M059J (cell line): ENCODE results near the gene DNAJC17. TPM values are rescaled to one million over a fixed set of nuclear protein-coding genes. Genes with fewer than 3 reads are reported as not detected.

ENCODE experiments used
- DNase-seq: peaks from one replicate; pipeline ENCODE4 v3.0.0-alpha.2; 2012; ENCODE audit warnings: low read depth
- total RNA-seq: library from RNA; depleted of rRNA; stranded (reverse); fragments of >200 nt; shearing (Covaris generic); gene quantifications from 2 replicates; pipeline ENCODE4 v1.2.3, GENCODE V29; 2014; rRNA removed

DNAJC17 gene, protein sequence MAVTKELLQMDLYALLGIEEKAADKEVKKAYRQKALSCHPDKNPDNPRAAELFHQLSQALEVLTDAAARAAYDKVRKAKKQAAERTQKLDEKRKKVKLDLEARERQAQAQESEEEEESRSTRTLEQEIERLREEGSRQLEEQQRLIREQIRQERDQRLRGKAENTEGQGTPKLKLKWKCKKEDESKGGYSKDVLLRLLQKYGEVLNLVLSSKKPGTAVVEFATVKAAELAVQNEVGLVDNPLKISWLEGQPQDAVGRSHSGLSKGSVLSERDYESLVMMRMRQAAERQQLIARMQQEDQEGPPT
- 26.1 and 31.5 TPM in 2 replicates for total RNA-seq

DNA sequence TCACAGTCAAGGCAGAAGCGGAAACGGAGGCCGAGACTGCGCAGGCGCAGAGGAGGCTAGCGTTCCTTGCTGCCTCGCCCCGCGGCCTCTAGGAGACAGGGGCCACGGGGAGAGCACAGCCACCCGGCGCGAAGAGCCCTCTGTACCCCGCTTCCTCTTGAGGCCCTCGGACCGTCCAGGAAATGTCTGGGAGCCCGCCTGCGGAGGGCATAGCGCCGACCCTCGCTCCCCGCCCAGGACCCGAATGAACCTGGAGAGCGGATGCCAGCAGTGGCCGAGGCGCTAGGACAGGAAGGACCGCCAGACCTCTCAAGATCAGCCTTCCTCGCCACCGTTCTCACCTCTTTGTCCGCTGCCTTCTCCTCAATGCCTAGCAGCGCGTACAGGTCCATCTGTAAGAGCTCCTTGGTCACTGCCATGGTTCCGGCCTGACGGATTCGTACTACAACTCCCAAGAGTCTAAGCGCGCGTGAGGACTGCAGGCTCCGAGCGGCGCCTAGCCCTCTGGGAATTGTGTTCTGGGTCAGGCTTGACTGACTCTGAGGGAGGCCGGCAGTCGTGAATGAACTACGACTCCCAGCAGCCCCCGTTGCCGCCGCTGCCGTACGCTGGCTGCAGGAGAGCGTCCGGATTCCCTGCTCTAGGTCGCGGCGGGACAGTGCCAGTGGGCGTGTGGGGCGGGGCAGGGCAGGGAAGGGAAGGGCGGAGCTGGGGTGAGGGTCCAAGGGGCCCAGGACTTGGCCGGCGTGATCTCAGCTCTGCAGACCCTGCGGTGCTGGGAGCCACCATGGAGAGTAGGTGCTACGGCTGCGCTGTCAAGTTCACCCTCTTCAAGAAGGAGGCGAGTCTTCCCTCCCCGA, at the start of gene DNAJC17, which contains the start of gene ZFYVE19:
DNAJC17 (minus strand) TSS at position 446 of the 860 bp plus-strand sequence; CDS start at position 419, 27 bp downstream.
ZFYVE19 (plus strand) TSS at position 62 of the 860 bp plus-strand sequence; CDS start at position 563, 501 bp downstream.
- DNase-seq, result peak; percentile 98

DNA sequence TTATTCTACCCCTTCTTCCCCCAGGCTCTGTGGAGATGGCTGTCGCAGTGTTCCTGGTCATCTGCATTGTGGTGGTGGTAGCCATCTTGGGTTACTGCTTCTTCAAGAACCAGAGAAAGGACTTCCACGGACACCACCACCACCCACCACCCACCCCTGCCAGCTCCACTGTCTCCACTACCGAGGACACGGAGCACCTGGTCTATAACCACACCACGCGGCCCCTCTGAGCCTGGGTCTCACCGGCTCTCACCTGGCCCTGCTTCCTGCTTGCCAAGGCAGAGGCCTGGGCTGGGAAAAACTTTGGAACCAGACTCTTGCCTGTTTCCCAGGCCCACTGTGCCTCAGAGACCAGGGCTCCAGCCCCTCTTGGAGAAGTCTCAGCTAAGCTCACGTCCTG, 49.5 kb upstream of the DNAJC17 start:
- no peak for DNase-seq

DNA sequence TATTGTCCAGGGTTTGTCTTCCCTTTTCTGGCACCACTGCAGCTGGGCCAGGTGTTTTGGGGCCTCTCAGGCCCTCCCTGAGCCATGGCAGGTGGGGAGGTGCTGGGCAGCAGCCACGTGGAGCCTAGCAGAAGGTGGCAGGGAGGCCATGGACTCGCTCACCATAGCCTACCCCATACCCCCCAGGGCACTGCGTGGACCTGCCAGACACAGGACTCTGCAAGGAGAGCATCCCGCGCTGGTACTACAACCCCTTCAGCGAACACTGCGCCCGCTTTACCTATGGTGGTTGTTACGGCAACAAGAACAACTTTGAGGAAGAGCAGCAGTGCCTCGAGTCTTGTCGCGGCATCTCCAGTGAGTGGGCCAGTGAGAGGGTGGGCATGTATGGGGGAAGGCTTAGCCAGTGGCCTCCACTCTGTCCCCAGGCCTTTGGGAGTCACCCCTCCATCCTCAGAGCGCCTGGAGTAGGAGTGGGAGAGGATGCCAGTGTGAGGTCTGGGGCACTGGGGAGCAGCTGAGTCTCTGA, 48.5 kb upstream of the DNAJC17 start:
- DNase-seq, result no peak

DNA sequence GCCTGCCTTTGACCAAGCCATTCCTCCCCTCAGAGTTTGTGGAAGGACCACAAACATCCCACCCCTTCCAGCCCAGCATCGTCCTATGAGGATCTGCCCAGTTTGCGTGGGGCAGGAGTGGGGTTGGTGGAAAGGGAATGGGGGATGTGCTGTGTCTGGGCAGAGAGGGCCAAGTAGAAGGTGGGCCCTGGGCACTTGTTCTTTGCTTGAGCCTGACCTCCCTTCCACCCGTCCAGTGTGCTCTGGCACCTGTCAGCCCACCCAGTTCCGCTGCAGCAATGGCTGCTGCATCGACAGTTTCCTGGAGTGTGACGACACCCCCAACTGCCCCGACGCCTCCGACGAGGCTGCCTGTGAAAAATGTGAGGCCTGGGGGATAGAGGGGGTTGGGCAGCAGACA, 46.9 kb upstream of the DNAJC17 start:
- DNase-seq, result no peak

DNA sequence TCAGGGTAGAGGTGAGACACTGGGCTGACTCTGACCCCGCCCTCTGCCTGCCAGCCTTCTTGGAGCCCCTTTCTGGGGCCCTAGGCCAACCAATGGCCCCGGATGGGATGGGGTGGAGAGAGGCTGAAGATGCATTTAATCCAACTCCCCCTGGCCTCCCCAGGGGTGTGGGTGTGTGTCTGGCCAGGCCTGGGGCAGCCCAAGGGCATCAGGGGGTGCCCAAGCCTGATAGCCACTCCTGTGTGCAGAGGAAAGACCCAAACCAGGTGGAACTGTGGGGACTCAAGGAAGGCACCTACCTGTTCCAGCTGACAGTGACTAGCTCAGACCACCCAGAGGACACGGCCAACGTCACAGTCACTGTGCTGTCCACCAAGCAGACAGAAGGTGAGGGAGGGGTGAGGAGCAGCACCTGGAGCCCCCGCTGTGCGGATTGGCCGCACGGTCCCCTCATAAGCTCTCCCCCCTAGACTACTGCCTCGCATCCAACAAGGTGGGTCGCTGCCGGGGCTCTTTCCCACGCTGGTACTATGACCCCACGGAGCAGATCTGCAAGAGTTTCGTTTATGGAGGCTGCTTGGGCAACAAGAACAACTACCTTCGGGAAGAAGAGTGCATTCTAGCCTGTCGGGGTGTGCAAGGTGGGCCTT, 46.1 kb upstream of the DNAJC17 start:
- DNase-seq, result no peak

DNA sequence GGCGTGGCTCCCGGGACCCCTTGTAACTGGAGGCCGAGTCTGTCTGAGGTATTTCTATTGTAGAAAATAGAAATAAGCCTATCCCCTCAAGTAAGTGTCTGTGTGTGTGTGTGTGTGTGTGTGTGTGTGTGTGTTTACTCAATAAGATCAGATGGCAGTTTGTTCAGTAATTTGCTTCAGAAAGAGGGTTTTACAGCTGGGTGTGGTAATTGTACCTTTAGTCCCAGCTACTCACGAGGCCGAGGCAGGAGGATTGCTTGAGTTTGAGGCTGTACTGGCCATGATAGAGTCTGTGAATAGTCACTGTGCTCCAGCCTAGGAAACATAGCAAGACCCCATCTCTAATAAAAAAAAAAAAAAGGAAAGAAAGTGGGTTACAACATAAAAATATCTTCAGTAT, 45.3 kb upstream of the DNAJC17 start:
- no peak for DNase-seq

DNA sequence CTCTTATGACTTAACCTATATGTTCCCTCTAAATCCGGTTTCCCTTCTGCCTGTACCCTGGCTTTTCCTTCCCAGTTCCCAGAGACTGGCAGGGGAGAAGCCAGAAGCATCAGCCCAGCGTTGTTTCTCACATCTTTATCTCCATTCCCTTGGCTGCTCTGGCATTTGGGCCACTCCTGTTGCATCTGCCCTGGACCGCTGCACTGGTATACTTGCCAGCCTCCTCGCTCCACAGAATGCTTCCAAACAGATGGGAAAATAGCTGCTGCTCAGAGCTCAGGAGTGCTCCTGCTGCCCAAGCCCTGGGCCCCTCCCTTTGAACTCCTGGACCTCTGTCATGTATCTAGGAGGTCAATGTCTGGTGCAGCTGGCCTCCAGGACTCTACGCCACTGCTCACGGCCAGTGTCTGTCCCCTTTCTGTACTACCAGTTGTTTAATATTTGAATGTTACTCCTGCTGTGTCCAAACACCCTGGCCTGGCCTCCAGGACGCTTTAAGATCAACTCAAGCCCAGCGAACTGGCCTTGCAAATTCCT, 43.4 kb upstream of the DNAJC17 start:
- DNase-seq, result no peak

DNA sequence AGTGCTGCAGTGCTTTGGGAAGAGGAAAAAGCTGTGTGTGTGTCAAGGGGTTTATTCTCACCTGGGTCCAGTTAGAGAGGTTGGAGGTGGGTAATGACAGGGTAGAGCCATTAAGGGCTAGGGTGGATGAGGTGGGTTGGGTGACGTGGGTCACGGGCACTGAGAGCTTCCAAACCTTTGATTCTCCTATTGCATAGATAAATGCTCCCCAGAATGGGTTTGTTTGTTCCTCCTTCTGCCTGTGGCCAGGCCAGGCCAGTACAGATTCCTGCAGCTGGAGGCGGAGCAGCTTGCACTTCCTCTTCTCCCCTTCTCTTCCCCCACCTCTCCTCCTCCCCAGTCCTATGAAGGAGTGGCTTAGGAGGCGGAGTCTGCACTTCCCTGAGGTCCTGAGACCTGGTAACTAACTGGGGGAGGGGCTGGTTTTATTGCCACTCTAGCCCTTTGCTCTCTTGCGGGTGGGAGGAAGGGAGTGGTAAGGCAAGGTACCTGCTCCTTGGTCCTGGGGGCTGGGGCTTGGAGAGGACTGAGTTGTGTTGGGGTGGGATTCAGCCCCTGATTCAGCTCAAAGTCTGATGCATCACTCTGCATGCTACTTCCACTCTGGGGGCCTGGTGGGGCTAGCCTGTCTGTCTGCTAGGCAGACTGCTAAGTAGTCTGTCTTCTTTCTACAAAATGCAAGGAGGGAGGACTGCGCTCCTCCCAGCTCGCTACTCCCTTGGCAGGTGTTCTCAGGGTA, 40.1 kb upstream of the DNAJC17 start:
- peak; percentile 55 for DNase-seq

DNA sequence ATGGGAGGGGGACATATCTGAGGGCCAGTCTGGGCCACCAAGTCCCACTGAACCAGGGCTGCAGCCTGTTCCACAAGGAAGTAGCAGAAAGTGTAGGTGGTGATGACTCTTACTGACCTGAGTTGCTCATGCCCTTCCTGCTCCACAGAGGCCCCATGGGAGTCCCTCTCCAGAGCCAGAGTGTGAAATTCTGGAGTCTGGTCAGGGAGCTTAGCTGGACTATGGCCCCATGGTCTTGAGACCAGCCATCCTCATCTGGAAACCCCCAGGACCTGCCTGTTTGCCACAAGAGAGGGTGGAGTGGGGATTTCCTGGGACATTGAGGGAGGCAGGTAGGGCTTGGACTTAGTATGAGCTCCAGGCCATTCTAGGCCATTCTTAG, 39.6 kb upstream of the DNAJC17 start:
- DNase-seq, result no peak

DNA sequence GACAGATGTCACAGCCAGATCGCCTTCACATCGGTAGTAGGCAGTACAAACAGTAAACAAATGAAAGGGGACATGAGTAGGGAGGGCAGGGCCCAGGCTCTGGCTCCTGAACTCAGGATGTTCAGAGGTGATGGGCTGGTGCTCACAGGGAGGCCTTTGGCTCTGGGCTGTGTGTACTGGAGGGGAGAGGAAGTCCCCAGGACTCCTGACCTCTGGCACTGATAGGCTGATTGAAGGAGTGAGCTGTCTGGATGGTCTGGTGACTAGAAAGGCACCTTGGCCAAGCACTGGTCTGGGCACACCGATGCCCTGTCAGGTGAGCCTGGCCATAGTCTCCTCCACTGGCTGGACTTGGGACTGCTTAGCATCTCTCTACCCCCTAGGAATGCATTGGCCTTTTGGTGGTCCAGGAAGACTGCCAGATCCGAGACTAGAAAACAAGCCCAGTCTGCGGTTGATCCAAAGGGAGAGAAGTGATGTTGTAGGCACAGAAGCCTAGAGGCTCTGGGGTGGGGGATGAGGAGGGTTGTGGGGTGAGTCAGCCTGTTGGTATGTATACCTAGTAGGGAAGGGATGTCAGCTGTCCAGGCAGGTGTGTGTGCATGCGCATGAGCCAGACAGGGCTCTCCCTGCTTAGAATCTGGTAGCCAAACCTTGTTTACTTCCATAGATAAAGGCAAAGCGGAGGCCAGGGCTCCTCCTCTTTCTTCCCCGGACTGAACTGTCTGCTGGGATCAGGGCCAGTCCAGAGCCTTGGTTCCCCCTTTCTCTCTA, 38.4 kb upstream of the DNAJC17 start:
- peak; percentile 50 for DNase-seq

DNA sequence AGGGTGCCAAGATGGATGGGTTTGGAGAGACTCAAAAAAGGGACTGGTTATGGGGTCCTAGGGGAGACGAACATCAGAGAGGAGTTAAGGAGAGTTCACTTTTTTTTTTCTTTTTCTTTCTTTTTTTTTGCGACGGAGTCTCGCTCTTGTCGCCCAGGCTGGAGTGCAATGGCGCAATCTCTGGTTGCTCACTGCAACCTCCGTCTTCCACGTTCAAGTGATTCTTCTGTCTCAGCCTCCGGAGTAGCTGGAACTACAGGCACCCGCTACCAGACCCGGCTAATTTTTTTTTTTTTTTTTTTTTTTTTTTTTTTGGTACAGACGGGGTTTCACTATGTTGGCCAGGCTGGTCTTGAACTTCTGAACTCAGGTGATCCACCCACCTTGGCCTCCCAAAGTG, 37.8 kb upstream of the DNAJC17 start:
- no peak for DNase-seq

DNA sequence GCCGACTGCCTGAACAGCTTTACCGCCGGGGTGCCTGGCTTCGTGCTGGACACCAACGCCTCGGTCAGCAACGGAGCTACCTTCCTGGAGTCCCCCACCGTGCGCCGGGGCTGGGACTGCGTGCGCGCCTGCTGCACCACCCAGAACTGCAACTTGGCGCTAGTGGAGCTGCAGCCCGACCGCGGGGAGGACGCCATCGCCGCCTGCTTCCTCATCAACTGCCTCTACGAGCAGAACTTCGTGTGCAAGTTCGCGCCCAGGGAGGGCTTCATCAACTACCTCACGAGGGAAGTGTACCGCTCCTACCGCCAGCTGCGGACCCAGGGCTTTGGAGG, 37.4 kb upstream of the DNAJC17 start:
- peak; percentile 18 for DNase-seq

DNA sequence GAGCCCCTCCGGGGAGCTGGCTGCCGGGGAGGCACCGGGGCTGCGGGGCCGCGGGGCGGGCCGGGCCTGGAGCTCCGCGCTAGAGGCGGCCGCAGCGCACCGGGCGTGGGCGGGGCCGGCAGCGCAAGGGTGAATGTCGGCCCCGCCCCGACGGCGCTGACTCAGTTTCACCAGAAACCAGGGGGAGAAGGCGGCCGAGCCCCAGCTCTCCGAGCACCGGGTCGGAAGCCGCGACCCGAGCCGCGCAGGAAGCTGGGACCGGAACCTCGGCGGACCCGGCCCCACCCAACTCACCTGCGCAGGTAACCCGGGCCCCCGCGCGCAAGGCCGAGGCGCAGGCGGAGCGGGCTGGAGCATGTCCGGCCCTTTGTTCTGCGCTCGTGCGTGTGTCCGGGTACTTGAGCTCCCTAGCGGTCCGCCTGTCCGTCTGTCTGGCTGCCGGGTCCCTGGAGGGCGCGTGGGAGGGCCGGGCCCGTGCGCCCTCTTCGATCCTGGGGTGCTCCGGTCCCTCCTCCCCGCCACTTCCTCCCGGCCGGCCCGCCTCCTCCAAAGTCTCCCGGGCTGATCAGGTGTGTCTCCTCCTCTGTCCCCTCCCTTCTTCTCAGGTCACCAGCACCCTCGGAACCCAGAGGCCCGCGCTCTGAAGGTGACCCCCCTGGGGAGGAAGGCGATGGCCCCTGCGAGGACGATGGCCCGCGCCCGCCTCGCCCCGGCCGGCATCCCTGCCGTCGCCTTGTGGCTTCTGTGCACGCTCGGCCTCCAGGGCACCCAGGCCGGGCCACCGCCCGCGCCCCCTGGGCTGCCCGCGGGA, 36.8 kb upstream of the DNAJC17 start, which contains the start of gene SPINT1:
SPINT1 (plus strand) TSS at position 164 of the 811 bp plus-strand sequence; CDS start at position 671, 507 bp downstream.
- no peak for DNase-seq

DNA sequence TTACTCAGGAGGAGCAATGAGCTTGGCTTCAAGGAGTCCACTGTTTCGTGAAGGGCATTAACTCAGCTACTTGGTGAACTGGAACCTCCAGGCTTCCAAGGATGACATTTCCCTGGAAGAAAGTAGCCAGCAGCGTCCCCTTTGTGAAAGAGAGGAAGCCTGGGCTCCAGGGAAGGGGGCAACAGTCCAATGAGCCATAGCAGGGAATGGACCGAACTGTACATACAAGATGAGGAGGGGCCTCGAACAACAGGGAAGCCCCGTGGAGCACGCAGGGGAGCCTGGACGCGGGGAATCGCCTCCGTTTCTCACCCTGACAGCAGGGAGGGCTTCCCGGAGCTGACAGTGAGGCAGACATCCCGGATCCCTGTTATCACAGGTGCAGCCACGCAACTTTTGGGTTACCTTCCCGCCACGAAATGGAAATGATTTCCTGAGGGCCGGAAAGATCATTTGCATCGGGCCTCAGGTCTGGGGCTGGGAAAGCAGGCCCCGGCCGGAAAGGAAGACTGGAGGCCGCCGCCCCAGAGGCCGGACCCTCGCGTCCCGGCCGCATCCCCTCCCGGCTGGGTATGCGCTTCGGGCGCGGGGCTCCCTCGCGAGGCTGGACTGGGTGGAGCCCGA, 36.1 kb upstream of the DNAJC17 start:
- no peak for DNase-seq

DNA sequence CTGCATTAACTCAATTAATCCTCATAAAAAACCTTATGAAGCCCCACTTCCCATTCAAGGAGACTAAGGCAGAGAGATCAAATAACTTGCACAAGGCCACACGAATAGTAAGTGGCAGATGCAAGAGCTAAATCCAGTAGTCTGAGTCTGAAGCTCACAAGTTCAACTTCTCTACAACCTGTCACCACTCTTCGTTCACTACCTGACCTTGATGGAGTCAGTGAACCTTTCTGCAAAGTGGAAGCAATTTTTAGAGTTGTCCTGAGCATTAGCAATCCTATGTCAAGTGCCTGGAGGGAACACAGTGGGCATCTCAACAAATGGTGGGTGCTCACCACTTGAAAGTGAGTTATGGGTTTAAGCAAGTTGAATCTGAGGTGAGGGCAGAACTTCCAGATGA, 34.5 kb upstream of the DNAJC17 start:
- DNase-seq, result no peak

DNA sequence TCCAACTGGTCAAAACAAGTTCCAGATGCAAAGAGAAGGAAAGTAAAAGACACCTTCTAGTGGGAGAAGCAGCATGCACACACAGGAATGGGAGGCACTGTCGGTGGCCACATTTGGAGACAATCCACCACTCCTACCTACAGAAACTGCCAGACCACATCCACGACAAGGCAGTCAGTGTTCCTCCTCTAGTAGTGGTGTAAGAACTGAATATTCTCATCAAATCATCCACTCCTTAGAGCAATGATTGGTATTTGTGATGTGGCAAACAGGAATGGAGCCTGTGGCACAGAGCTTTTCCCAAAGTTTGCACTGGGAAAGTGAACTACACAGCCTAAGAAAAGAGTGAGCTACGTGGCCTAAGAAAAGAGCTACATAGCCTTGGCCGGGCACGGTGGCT, 31.5 kb upstream of the DNAJC17 start:
- no peak for DNase-seq

DNA sequence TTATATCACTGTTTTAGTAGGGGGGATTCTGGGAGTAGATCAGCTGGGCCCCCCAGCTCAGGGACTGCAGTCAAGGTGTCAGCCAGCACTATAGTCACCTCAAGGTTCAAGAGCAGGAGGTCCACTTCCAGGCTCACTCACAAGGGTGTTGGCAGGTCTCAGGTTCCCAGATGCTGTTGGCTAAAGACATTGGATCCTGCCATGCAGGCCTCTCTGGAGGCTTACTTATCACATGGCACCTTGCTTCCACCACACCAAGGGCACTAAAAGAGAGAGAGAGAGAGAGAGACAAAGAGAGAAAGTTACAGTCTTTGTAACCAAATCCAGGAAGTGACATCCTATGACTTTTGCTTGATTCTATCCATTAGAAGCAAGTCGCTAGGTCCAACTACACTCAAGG, 28.7 kb upstream of the DNAJC17 start:
- DNase-seq, result no peak

DNA sequence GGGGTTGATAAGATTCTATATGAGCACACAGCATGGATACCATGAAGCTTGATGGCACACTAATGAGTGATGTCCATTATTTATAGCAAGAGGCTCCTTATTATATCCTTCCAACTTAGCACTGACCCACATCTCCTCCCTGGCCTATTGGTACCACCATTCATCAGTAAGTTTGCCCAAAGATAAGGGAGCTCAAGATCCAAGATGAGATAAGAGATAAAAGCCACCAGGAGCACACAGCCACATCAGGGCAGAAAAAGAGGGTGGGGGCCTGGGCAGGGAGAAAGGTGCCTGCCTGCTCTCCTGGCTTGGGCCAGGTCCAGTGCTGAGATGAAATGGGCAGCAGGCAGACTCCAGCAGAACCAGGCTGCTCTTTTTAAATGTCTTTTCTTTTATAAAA, 25.6 kb upstream of the DNAJC17 start:
- no peak for DNase-seq

DNA sequence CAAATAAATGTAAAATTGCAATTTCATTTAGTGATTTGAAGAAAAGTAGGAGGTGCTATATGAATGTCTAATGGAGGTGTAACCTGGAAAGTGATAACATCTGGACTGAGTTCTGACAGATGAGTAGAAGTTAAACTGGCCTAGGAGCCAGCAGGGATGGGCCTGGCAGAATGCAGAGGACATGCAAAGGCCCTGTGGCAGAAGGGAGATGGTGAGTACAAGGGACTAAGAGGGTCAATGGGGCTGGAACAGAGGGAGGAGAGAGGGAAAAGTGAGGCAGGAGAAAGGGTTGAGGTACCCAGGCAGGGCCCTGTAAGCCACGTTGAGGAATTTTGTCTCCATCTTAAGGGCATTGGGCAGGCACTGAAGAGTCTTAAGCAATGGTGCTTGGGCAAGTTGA, 24.6 kb upstream of the DNAJC17 start:
- DNase-seq, result no peak
